OCI-LY7 (cell line): ENCODE data around the gene ACVR1.

Source experiments
- EZH2phosphoT487 ChIP-seq: fragments of 200-600 bp; sonication (generic); IDR thresholded peaks from 2 replicates; pipeline ENCODE4 v1.6.1; 2018; ENCODE audit warnings: low read depth, borderline replicate concordance, mild to moderate bottlenecking, mixed run types, antibody characterized with exemption, low read length, moderate library complexity, mixed read lengths
- TF ChIP-seq, protein P1 (sequence below): fragments of 200-600 bp; sonication (generic); conservative IDR thresholded peaks from 2 replicates; pipeline ENCODE4 v1.5.1; 2014; ENCODE audit warnings: mild to moderate bottlenecking, antibody characterized with exemption, low read length, moderate library complexity, mixed read lengths

DNA sequence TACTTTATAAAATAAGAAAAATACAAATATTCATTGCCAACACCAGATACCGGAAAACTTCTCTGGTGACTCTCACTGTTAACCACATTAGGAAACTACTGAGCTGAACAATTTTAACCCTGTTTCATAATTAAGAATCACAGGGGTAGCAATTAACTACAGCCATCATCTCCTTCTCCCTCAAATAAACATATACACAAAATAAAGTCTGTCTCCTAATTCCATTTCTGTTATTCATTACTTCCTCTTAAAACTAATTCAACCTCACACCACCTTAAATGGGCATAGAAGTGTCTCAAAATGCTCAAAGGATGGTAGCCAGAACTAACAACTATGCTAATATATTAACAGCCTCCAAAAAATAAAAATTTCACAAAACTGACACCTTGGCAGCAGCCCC lies 60.7 kb downstream of the ACVR1 start:
- TF ChIP-seq, protein P1, sequence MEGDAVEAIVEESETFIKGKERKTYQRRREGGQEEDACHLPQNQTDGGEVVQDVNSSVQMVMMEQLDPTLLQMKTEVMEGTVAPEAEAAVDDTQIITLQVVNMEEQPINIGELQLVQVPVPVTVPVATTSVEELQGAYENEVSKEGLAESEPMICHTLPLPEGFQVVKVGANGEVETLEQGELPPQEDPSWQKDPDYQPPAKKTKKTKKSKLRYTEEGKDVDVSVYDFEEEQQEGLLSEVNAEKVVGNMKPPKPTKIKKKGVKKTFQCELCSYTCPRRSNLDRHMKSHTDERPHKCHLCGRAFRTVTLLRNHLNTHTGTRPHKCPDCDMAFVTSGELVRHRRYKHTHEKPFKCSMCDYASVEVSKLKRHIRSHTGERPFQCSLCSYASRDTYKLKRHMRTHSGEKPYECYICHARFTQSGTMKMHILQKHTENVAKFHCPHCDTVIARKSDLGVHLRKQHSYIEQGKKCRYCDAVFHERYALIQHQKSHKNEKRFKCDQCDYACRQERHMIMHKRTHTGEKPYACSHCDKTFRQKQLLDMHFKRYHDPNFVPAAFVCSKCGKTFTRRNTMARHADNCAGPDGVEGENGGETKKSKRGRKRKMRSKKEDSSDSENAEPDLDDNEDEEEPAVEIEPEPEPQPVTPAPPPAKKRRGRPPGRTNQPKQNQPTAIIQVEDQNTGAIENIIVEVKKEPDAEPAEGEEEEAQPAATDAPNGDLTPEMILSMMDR = no peak
- TF ChIP-seq EZH2phosphoT487 = no peak
